ENCODE measurements around the gene FREY1. TPM values are rescaled to one million over a fixed set of nuclear protein-coding genes. Genes with fewer than 3 reads are reported as not detected.

The FREY1 gene
- total and polyA plus RNA-seq, 2 of the 8 experiments (the other 6 are each of a cell fraction or from before 2014, with no cell fraction given) = 0.32 to 1.1 TPM

DNA sequence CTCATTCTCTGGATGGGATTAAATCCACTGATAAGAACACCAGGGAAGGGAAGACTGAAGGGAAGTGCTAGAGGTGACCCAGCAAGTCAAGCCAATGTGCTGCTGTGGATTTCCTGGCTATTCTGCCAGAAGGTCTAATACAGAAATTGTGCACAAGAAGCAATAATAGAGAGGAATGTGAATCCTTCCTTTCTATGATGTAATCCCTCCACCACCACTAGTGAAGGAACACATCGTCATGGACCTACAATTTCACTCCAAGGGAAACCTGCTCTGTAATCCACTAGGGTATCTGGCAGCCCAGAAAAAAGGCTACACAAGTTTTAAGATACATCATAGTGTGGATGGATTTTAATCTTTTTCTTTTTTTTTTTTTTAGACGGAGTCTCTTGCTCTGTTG lies 32.8 kb upstream of the FREY1 start:
- Histone ChIP-seq H3K36me3 (ENCODE audit: control insufficient read depth in 2 of 4, insufficient read depth in 4 of 4, low read length in 3 of 4) (peaks cover 3 to 21% (median 5%) of the 10 kb centered on the region in 4 experiments; a peak in 4 of 8 replicates), H2BK12ac (ENCODE audit: low read depth, low read length) (no peak overlapping the region), H3K27ac (ENCODE audit: low read depth, low read length) (no peak overlapping the region), H3K4me1 (replicated peaks in 1 of 4; ENCODE audit: control insufficient read depth in 3 of 4, insufficient read depth in 4 of 4, low read length in 3 of 4) (peaks cover 0 to 5% (median 0%) of the 10 kb centered on the region in 4 experiments; a peak in 1 of 7 replicates), H4K20me1 (replicated peaks in 1 of 2; ENCODE audit: control insufficient read depth in 1 of 2, insufficient read depth in 2 of 2, low read length in 2 of 2) (no peaks in the 10 kb centered on the region), H2AK5ac (ENCODE audit: low read depth, low read length) (no peak overlapping the region), H2BK5ac (ENCODE audit: low read depth, low read length) (no peak overlapping the region), H4K91ac (replicated peaks; ENCODE audit: insufficient read length, low read length) (no peak overlapping the region), H2BK15ac (ENCODE audit: low read length) (no peak overlapping the region), H2AFZ (ENCODE audit: low read length) (no peak overlapping the region), H2BK20ac (ENCODE audit: low read length) (no peak overlapping the region), H3K14ac (ENCODE audit: insufficient read length) (no peak overlapping the region), H3K4me2 (ENCODE audit: insufficient read depth in 1 of 2, low read depth in 2 of 2, low read length in 2 of 2) (no peak overlapping the region), H4K8ac (ENCODE audit: extremely low read depth, insufficient read depth, low read length) (no peak overlapping the region), H3K27me3 (replicated peaks in 1 of 4; ENCODE audit: control insufficient read depth in 3 of 4, extremely low read depth in 1 of 4, insufficient read depth in 3 of 4, low read length in 3 of 4) (no peaks in the 10 kb centered on the region), H3K23me2 (ENCODE audit: low read depth, low read length) (no peaks in the 10 kb centered on the region), H3K9ac (replicated peaks in 1 of 4; ENCODE audit: extremely low read depth in 1 of 4, low read depth in 3 of 4, low read length in 3 of 4) (no peak overlapping the region), H4K5ac (ENCODE audit: insufficient read length, low read depth, low read length) (no peak overlapping the region), H3K9me3 (ENCODE audit: insufficient read depth in 2 of 2, low read depth in 1 of 2, low read length in 1 of 2) (no peaks in the 10 kb centered on the region), H3K4me3 (ENCODE audit: extremely low read depth in 1 of 4, insufficient read depth in 2 of 4, low read depth in 3 of 4, low read length in 4 of 4) (no peak overlapping the region), H3K4ac (replicated peaks; ENCODE audit: insufficient read length, low read depth, low read length) (no peak overlapping the region), H3K79me2 (ENCODE audit: control insufficient read depth in 1 of 2, insufficient read depth in 2 of 2, low read length in 2 of 2) (no peaks in the 10 kb centered on the region), H2BK120ac (replicated peaks; ENCODE audit: low read depth, low read length) (no peak overlapping the region), H3K23ac (ENCODE audit: insufficient read length) (no peak overlapping the region), H3K56ac (replicated peaks; ENCODE audit: insufficient read length, low read depth, low read length) (no peak overlapping the region), H3K18ac (ENCODE audit: extremely low read depth, low read length) (no peak overlapping the region), H3K79me1 (ENCODE audit: low read depth, low read length) (no peaks in the 10 kb centered on the region)
- DNase-seq (ENCODE audit: low read depth in 1 of 2, low spot score in 2 of 2) (no peak), FAIRE-seq (no peak)
- ChIA-PET POLR2A (ENCODE audit: partially characterized antibody) (interaction anchor here (1.1 to 13.6 kb wide), 2 partner anchors 16 to 44 kb away, joined by 3 to 115 read pairs; partner anchors contain the start of gene LARGE2), CTCF (ENCODE audit: partially characterized antibody) (interaction anchor here (0.6 to 2.0 kb wide), 5 partner anchors 9 to 529 kb away, joined by 3 to 14 read pairs (median 4); no protein-coding TSS in a partner anchor)
- WGBS, 2 experiments (ENCODE audit: extremely low coverage in 1 of 2, insufficient coverage in 1 of 2, insufficient read length in 1 of 2, insufficient replicate concordance in 2 of 2, low coverage in 1 of 2, low lambda C conversion rate in 2 of 2, missing lambda C conversion rate in 1 of 2) = 89% methylated on average over 1 of the region's 2 CpGs; no CpG with 5 or more reads in 1 of the 2 experiments
- no peak for TF ChIP-seq KDM5A (IDR thresholded peaks at IDR 0.05; ENCODE audit: low read length)
- TF ChIP-seq RXRA (IDR thresholded peaks at IDR 0.05; ENCODE audit: insufficient read depth, low read depth, low read length) = no peak
- TF ChIP-seq GABPA (IDR thresholded peaks at IDR 0.05; ENCODE audit: borderline replicate concordance, insufficient read depth, low read length) = no peak
- TF ChIP-seq, protein P1, sequence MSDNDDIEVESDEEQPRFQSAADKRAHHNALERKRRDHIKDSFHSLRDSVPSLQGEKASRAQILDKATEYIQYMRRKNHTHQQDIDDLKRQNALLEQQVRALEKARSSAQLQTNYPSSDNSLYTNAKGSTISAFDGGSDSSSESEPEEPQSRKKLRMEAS (IDR thresholded peaks at IDR 0.05) = no peak
- TF ChIP-seq KDM4A (IDR thresholded peaks at IDR 0.05; ENCODE audit: low read depth, low read length, severe bottlenecking) = no peak
- no peak for TF ChIP-seq FOSL1 (IDR thresholded peaks at IDR 0.05; ENCODE audit: insufficient read depth, low read depth, low read length)
- no peak for TF ChIP-seq SIX5 (IDR thresholded peaks at IDR 0.05; ENCODE audit: low read depth, low read length)
- no peak for TF ChIP-seq BCL11A (IDR thresholded peaks at IDR 0.05; ENCODE audit: low read depth in 2 of 2, low read length in 2 of 2)
- no peak for TF ChIP-seq MAFK (IDR thresholded peaks at IDR 0.05; ENCODE audit: low read depth, low read length)
- no peak for TF ChIP-seq EZH2 (IDR thresholded peaks at IDR 0.05; ENCODE audit: low read depth, low read length, severe bottlenecking)
- TF ChIP-seq, protein P2, sequence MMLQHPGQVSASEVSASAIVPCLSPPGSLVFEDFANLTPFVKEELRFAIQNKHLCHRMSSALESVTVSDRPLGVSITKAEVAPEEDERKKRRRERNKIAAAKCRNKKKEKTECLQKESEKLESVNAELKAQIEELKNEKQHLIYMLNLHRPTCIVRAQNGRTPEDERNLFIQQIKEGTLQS (IDR thresholded peaks at IDR 0.05; ENCODE audit: insufficient read depth, low read depth, low read length) = no peak
- no peak for TF ChIP-seq TCF12 (IDR thresholded peaks at IDR 0.05; ENCODE audit: low read depth, low read length)
- TF ChIP-seq BRCA1 (IDR thresholded peaks at IDR 0.05; ENCODE audit: low read depth, low read length) = no peak
